ENCODE data around the gene MACROD1.

The MACROD1 gene

GRCh38 chr11:64070314-64070681, 95.6 kb downstream of the MACROD1 start:
- no peak for DNase-seq

- DNase-seq = no peak
Observed at GRCh38 chr11:64069401-64070313, 96.3 kb downstream of the MACROD1 start.

GRCh38 chr11:64068705-64069400, 97.1 kb downstream of the MACROD1 start:
- no peak for DNase-seq

GRCh38 chr11:64067230-64067993, 98.5 kb downstream of the MACROD1 start:
- DNase-seq = no peak

- DNase-seq = no peak
Observed at GRCh38 chr11:64065712-64066111, 100.2 kb downstream of the MACROD1 start.

GRCh38 chr11:64065141-64065465, 100.8 kb downstream of the MACROD1 start:
- no peak for DNase-seq

- no peak for DNase-seq
Observed at GRCh38 chr11:64064374-64065140, 101.4 kb downstream of the MACROD1 start.

- no peak for DNase-seq
Observed at GRCh38 chr11:64063777-64064176, 102.1 kb downstream of the MACROD1 start.

- no peak for DNase-seq
Observed at GRCh38 chr11:64062185-64063039, 103.5 kb downstream of the MACROD1 start.

GRCh38 chr11:64060861-64061444, 105.0 kb downstream of the MACROD1 start:
- DNase-seq = peak; percentile 46

GRCh38 chr11:64060263-64060860, 105.6 kb downstream of the MACROD1 start:
- no peak for DNase-seq

- no peak for DNase-seq
Observed at GRCh38 chr11:64059339-64060140, 106.4 kb downstream of the MACROD1 start.

- DNase-seq = no peak
Observed at GRCh38 chr11:64058494-64058893, 107.4 kb downstream of the MACROD1 start.

- DNase-seq = no peak
Observed at GRCh38 chr11:64057890-64058289, 108.0 kb downstream of the MACROD1 start.

GRCh38 chr11:64056861-64057260, 109.1 kb downstream of the MACROD1 start:
- DNase-seq = no peak

- DNase-seq = no peak
Observed at GRCh38 chr11:64056213-64056785, 109.6 kb downstream of the MACROD1 start.

GRCh38 chr11:64055077-64055476, 110.8 kb downstream of the MACROD1 start:
- DNase-seq = no peak

- no peak for DNase-seq
Observed at GRCh38 chr11:64053699-64054098, 112.2 kb downstream of the MACROD1 start.

- no peak for DNase-seq
Observed at GRCh38 chr11:64052938-64053622, 112.8 kb downstream of the MACROD1 start.

All from CD4-positive, alpha-beta T cell treated with Interleukin-12 subunit alpha and Interleukin-12 subunit beta, for 1 hour (primary cell).